GM10266 (cell line): ENCODE measurements around the gene REN.

Source experiments
- DNase-seq: peaks from one replicate; pipeline ENCODE4 v3.0.0; 2012; ENCODE audit errors: extremely low spot score
- TF ChIP-seq, protein P1 (sequence below): IDR thresholded peaks from 2 replicates; pipeline ENCODE4 v1.5.1; 2012; ENCODE audit warnings: mild to moderate bottlenecking, low read depth; ENCODE audit not compliant: control insufficient read depth, insufficient read depth; ENCODE audit errors: missing control alignments

The REN gene

DNA sequence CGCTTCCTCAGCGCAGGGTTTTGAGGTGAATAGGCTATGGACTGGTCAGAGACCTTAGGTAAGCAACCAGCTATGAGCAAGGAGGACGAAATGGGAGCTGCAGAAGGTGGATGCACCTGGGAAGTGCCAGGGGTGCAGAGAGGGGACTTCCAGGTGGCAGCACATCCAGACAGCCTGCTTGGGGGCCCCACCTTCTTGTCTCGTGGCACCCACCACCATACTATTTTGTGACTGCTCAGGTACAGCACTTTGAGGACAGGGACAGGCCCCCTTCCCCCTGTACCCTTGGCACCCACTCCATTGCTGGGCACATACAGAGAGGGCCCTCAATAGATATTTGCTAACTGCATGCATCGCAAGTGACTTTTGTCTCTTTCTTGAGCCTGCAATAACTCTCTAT lies 30.9 kb upstream of the REN start:
- TF ChIP-seq, protein P1, sequence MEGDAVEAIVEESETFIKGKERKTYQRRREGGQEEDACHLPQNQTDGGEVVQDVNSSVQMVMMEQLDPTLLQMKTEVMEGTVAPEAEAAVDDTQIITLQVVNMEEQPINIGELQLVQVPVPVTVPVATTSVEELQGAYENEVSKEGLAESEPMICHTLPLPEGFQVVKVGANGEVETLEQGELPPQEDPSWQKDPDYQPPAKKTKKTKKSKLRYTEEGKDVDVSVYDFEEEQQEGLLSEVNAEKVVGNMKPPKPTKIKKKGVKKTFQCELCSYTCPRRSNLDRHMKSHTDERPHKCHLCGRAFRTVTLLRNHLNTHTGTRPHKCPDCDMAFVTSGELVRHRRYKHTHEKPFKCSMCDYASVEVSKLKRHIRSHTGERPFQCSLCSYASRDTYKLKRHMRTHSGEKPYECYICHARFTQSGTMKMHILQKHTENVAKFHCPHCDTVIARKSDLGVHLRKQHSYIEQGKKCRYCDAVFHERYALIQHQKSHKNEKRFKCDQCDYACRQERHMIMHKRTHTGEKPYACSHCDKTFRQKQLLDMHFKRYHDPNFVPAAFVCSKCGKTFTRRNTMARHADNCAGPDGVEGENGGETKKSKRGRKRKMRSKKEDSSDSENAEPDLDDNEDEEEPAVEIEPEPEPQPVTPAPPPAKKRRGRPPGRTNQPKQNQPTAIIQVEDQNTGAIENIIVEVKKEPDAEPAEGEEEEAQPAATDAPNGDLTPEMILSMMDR = no peak
- DNase-seq = no peak

DNA sequence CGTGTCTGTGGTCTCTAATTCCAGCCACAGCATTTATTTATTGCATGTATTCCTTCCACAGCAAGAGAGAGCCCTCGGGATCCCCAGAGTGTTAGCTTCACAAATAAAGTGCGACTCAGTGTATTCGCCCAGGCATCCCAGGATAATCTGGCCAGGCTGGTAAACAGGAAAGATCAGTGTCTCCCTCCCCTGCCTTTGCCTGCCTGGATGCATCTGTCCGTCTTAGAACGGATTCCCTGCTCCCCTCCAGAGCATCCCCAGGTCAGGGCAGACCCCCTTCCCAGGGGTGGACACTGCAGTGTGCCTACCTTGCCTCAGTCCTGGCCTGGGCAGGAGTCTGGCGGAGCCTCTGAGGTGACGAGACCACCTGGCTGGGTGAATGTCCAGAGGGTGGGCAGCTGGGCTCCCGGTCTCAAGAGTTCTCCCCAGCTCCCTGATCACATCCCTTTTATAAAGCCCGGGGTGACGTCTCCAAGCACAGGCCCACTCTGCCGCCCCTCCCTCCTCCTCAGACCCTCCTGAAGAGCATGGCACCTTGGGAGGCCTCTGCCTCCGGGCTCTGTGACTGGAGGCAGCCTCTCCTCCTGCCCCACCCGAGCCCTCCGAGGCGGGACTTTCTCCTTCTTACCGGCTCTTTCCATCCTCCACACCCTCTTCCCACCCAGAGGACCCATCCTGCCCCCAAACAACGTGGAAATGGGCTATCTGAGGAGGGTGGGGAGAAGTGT lies 30.1 kb upstream of the REN start, which contains the start of gene KISS1:
Gene KISS1 (minus strand): TSS at position 424 of the 728 bp plus-strand sequence. CDS start 3,615 bp downstream, outside the sequence.
- DNase-seq = no peak
- TF ChIP-seq, protein P1 = no peak

GRCh38 chr1:204194771-204195170 lies 28.6 kb upstream of the REN start:
- TF ChIP-seq, protein P1 = no peak

GRCh38 chr1:204194080-204194479 lies 27.9 kb upstream of the REN start:
- TF ChIP-seq, protein P1 = no peak
- no peak for DNase-seq

More at GRCh38 chr1:204194771-204195170, 28.6 kb upstream of the REN start:
- DNase-seq = no peak

DNA sequence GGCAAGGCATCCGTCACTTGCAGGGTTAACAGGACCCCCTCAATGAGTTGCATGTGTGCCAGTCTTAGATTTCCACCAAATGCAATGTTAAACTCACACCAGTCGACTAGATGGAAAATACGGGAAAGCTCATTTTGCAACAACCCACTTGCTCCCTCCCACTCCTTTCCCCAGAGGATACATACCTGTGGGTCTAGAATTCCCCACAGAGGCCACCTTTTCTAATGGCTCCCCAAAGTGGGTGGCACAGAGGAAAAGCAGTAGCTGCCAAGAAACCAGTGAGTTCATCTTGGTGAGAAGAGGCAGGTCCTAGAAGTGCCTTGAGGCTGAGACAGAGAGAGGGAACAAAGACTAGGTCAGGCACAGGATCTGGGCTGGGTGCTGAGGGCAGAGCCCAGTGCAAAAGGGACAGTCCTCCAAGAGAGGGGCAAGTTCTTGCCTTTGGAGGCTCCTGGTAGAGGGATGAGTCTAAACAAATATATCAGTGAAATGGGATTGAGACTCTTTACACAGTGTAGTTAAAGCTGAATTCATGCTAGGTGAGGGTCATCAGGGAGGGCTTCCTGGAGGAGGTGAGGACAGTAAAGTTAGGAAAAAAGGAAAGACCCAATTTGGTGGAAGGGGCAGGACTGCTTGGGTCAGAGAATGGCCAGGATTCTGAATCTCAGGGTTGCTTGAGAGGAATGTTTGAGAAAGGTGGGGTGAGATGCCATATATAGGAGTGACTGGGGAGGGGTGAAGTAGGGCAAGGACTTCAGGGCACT lies 26.6 kb upstream of the REN start:
- TF ChIP-seq, protein P1 = no peak

GRCh38 chr1:204192046-204192445 lies 25.9 kb upstream of the REN start:
- TF ChIP-seq, protein P1 = no peak
- no peak for DNase-seq

More for the DNA sequence above, 26.6 kb upstream of the REN start:
- no peak for DNase-seq

- TF ChIP-seq, protein P1 = no peak
- DNase-seq = no peak
Observed at GRCh38 chr1:204191456-204191855, 25.3 kb upstream of the REN start.
